IPS-NIHi11 (cell line): ENCODE results near the gene CENPL.

ENCODE experiments used
- DNase-seq: peaks from one replicate; pipeline ENCODE4 v3.0.0; 2012; ENCODE audit warnings: mixed read lengths, low spot score

CENPL gene

DNA sequence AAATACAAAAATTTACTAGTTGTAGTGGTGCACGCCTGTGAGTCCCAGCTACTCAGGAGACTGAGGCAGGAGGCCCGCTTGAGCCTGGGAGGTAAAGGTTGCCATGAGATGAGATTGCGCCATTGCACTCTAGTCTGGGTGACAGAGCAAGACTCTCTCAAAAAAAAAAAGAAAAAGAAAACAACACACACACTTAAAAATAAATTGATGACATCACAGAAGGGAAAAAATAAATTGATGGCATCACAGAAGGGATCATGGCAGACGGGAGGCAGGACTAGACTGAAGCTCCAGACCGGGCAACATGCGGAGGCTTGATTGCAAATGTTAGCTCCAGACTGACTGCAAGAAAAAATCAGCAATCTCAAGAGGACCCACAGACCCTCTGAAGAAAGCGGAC is 66.6 kb downstream of the CENPL start:
- DNase-seq = no peak

DNA sequence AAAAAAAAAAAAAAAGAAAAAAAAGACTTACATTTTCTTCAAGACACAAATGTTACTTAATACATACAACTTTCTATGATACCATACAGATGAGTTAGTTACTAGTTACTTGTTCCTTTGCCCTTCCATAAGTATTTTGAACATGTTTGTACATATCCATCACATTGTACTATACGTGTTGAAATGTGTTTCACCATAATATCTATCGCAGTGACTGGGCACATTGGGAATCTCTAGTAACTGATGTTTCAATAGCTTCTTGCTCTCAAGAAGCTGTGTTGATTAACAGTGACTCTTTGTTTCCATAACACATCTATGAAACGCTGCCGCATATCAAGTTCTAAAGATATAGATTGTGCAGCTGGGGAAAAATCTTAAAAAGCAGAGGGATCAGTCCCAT is 67.0 kb downstream of the CENPL start:
- no peak for DNase-seq

DNA sequence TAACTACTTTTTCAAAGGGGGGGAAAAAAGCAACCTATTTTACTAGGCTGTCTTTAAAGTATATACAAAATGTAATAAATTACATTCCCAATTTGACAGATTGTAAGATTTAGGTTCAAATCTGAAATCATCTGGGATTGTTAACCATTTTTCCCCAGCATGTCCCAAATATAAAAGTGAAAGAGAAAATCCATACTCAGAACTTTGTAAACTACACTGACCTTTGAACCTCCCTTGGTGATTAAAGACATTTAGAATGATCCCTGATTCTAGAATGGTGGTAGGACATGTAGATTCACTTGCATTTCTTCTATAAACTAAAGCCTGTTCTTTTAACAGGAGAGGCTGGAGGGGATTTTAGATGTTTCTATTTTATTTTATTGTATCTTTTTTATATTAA is 70.9 kb downstream of the CENPL start:
- DNase-seq = no peak
